GM18517 (cell line): ENCODE data around the gene ALOX15.
"Not testable (repeated sequence)": the region's sequence is repeated elsewhere in the genome, so short reads cannot be mapped to it uniquely, and the experiment has no call there.

Source experiments
- ATAC-seq: cut with Tn5 transposase; IDR thresholded peaks from one replicate; pipeline ENCODE4 v1.9.1; 2021; ENCODE audit warnings: mild to moderate bottlenecking, moderate library complexity; ENCODE audit not compliant: unreplicated experiment

ALOX15 gene

DNA sequence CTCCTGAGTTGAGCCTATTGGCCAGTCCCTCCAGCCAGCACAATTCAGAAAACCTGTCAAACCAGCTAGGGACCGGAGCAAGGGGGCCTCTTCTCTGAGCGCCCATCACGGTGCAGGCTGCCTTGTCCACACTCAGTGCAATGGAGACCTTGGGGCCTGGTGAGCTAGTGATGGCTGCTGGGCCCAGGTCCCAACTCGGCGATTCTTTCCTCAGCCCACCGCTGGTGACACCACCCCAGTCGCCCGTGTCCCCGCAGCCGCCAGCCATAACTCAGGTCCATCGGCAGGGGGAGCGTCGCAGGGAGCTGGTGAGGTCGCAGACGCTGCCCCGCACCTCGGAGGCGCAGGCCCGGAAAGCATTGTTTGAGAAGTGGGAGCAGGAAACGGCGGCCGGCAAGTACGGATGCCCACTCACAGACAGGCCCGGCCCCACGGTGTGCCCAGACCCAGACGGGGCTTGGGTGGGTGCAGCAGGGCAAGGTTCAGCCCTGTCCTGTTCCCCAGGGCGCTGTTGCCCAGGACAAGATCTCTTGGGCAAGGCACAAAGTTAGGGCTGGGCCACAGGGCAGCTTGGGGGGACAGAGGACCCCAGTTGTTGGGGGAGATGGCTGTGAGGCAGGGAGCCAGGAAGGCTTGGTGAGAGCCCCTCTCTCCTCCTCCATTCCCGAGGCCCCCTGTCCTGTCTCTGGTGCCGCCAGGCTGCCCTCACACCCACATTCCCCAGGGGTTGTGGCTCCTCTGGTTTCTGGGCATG, 46.4 kb downstream of the ALOX15 start:
- no peak for ATAC-seq

DNA sequence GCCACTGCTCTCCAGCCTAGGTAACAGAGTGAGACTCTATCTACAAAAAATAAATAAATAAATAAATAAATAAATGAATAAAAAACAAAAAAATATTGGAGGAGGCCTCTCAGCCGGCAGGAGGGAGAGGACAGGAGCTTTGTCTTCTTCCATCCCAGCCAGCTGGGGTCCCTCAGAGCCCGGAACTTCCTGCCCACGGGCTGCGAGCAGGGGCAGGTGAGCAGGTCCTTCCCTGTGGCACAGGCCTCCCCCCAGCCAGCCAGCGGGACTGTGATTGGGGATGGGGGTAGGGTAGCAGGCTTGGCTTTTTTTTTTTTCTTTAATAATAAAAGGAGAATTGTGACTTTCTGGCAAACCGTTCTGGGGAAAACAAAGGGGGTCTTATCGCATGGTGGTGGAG, 47.1 kb downstream of the ALOX15 start:
- ATAC-seq = no peak

DNA sequence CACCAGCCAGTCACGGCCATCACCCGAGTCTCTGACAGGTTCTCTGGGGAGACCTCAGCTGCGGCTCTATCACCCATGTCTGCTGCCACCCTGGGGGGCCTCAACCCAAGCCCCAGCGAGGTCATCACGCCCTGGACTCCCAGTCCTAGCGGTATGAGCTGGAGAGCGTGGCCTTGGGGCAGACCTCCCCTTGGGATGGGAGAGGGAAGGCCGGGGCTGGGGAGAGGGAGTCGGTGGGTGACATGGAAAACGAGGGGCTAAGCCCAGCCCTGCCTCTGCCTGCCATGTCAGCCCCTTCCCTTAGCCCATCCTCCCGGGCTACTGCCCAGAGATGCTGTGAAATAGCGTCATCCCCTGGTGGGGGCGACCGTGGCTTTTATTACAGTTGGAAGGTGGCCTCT, 48.5 kb downstream of the ALOX15 start:
- ATAC-seq = no peak

DNA sequence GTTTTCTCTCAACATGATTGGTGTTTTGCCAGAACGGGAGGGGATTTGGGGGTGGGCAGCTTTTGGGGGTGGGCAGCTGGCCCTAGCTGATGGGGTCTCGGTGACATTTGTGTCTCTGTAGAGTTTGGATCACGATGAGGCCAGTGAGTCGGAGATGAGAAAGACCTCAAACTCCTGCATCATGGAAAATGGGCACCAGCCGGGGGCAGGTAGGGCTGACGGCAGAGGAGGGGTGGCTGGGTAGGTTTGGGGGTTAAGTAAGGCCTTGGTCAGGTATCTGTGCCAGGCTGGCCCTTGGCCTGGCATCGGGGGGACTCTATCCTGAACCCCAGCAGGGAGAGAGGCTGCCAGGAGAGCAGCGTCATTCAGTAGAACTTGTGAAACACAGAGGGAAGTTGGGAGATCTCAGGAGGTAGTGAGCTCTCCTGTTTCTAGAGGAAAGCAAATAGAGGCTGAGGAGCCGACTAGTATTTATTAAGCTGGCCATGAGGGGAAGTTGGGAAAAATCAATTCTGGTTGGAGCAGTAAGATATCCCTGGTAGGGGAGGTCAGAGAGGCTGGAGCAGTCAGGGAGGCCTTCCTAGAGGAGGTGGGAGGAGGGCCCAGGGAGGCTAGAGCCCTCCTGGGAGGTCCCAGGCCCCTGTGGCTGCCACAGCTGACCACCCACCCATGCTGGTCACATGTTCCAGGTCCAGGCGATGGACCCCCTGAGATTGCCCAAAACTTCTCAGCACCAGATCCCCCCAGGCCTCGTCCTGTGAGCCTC, 49.1 kb downstream of the ALOX15 start:
- ATAC-seq = no peak

DNA sequence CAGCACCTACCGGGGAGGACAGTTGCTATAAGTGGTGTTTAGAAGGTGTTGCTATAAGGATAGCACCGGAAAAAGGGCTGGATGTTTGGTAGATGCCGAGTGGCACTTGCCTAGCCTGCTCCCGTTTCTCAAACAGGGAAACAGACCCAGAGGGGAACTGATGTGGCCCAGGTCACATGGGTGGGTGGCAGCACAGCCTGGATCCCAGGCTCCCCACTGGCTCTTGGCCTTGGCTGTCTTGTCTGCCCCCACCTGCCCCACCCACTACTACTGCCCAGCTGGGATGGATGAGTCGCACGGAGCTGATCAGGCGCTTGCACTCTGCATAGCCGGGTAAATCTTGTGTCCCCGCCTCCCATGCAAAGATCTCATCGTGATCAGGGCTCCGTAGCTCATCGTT, 49.9 kb downstream of the ALOX15 start:
- ATAC-seq = no peak

DNA sequence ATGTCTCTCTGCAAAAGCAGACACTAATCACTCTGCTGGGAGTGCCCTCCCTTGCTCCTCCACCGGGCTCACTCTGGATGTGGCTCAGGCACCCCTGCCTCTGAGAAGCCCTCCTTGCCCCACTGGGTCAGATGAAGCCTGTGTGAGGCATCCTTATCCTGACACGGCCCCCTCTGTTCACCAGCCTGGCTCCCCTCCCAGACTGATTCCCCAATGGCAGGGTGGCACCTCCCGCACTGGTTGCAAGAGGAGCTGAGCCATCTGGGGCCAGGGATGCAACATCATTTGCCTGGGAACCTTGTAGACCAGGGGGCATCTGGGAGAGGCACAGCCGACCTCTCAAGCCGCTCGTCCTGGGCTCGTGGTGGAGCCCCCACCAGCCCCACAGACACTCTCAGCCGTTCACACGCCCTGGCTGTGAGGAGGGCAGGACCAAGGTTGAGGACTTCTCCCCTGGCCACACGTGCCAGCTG, 50.5 kb downstream of the ALOX15 start:
- no peak for ATAC-seq

DNA sequence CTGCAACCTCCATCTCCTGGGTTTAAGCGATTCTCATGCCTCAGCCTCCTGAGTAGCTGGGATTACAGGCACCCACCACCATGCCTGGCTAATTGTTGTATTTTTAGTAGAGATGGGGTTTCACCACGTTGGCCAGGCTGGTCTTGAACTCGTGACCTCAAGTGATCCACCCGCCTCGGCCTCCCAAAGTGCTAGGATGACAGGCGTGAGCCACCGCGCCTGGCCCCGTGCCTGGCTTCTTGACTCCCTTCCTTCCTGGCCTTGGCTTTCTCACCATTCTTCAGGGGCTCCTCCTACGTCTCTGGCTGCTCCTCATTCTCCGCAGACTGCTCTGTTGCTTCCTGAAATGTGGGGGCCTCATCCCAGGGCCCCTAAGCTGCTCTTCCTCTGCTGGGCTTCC, 51.4 kb downstream of the ALOX15 start:
- not testable (repeated sequence) for ATAC-seq

DNA sequence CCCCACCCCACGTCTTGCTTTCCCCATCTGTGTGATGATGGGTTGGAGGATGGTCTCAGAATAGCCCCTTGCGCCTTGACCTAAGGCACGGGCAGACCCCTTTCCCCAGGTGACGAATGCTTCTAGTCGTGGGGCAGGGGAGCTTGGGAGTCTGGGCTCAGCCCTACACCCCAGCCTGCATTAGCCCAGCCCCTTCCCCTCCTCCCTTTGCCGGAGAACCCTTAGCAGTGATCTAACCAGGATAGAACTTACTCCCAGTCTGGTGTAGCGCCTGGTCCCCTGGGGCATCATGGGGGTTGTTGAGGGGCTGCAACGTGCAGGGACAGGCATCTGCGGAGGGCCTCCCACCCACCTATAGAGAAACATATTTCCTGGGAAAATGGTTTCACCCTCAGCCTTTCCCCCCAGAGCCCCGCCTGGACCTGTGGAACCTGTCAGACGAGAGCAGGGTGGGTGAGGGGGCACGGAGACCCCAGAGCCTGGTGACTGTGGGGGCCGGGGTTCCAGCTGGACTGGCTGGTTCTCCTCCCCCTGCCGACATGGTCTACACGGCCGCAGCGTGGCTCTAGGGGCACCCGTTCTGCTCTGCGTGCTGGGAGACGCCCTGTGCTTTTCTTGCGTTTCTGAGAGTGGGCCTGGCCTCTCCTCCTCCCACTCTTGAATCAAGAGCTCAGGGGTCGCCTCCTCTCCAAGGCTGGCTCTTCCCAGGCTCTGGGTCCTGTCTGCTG, 52.4 kb downstream of the ALOX15 start:
- ATAC-seq = no peak

DNA sequence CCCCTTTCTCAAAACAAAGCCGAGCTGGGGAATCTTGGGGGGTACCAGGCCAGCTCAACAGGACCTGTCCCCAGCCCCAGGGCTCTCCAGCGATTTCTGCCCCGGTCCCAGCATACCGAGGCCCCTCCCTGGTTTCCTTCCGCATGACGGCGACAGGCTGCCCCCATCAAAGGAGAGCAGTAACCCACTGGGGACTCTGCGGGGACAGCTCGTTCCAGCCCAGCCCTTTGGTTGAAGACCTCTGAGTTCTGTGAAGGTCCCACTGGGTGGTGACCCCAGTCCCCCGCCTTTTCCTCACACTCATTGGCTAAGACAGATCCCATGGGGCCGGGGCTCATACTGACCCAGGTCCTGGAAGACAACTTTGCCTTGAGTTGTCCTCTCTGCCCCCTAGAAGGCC, 53.1 kb downstream of the ALOX15 start:
- no peak for ATAC-seq

DNA sequence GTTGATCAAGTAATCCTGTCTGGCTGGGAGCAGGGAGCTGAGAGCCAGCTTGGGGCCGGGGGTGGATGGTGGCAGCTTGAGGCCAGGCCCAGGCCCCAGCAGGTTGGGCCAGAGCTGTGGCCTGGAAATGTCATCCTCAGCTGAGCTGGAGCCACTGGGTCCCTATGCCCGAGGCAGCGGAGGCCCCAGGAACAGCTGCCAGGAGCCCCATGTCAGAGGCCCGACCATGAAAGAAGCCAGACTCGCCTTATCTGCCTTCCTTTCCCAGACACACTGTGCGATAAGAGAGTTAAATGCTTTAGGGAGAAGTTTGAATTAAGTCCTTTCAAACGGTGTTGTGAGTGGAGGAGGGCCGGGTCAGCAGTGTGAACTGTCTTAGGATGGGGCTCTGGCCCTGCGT, 53.7 kb downstream of the ALOX15 start:
- no peak for ATAC-seq

DNA sequence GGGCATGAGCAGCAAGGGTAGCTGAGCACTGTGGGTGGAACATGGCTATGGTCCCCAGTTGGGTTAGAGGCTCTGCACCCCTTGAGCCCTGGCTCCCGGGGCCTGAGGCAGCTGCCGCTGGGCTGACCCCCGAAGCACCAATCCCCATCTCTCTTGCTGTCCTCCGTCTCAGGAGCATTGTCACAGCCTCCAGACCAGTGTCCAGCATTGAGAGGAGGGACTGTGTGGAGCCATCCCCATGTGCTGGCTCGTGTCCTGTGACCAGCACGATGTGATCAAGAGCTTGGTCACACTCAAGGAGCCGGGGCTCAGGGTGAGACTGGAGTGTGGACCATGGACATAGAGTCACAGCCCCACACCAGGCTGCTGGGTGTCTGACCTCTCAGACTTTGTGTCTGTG, 54.3 kb downstream of the ALOX15 start:
- ATAC-seq = no peak

DNA sequence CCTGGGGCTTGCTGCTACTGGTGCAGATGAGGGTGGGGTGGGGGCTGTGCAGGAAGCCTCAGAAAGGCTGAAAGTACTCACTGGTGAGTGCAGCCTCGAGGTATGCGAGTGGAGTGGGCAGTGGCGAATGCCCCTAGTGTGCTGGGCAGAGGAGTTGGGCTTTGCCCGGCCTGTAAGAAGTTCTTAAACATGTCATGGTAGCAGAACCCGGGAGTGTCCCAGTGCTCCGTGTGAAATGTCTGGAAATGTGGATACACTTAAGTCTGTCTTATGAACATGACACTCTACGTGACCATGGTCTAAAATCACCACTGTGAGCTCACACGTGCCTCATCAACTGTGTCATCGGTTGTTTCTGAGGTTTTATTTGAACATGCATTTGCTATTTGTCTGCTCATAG, 55.4 kb downstream of the ALOX15 start:
- ATAC-seq = no peak

DNA sequence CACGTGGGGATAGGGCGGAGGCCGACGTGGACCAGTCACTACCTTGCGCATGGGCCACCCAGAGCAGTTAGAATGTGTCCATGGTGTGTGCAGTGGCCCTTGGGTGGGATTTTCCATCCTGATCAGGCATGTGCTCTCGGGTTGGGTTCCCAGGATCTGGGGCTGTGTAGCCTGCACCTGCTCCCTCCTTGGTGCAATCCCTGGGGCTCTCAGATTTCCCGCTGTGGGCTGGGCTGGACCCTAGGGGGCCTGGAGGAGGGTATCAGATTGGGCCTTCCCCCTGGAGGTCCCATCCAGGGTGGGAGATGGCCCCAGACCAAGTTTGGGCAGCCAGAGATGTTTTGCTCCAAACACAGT, 55.9 kb downstream of the ALOX15 start:
- ATAC-seq = no peak

DNA sequence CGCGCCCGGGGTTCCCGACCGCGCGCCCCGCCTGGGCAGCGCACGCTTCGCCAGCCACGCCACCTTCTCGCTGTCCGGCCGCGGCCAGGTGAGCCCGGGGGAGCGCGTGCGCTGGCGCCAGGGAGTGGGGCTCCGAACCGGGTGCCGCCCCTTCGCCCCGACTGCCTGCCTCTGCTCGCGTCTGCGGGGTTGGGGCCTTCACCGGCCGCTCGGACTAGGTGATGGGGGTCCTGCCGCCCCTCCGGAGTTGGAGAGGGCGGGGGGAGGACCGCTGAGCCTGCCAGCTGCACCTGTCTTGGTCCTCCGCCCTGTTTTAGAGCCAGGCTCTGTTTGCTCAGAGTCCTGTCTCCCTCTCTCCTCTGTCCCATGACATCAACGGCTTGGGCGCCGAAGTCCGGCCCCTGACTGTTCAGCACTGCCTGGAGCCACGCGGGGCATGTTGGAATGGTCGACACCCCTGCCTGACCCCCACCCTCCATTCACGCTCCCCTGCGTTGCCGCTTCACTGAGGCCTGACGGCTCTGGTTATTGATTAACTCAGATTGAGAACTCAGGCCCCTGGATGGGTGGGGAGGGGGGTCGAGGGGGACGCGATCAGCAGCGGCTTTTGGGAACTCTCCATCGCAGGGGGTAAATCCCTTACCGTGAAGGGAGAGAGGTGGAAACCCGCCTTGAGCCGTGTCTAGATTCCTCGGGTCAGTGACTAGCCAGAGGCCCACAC, 56.4 kb downstream of the ALOX15 start:
- ATAC-seq = no peak

DNA sequence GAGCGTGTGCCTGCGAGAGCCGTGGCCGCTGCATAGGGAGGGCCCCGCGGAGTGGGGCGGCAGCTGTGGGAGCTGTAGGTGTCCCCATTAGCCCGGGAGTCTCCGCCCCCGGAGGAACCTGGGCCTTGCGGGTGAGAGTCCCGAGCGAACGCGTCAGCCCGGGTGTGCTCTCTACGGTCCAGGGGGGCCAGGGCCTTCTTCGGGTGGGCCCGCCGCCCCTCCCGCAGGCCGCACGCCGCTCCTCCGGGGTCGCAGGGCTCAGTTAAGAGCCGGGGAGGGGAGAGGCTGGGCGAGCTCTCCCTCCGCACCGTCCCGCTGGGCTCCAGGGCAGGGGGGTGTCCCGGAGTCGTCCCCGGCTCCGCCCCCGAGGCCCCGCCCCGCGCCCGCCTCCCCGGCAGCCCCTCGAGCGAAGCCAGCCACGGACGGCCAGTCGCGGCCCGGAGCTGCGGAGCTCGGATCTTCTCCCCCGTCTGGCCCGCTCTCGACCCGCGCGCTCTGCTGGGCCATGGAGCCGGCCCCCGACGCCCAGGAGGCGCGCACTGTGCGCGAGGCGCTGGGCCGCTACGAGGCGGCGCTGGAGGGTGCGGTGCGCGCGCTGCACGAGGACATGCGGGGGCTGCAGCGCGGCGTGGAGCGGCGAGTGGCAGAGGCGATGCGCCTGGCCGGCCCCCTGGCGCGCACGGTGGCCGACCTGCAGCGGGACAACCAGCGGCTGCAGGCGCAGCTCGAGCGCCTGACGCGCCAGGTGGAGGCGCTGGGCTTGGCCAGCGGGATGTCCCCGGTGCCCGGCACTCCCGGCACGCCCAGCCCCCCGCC, 57.2 kb downstream of the ALOX15 start, which contains the start of gene SMTNL2:
Gene SMTNL2, plus strand, starts transcription at position 429 of the 816 bp plus-strand sequence. Its CDS starts 77 bp downstream, at position 506.
- ATAC-seq = no peak

DNA sequence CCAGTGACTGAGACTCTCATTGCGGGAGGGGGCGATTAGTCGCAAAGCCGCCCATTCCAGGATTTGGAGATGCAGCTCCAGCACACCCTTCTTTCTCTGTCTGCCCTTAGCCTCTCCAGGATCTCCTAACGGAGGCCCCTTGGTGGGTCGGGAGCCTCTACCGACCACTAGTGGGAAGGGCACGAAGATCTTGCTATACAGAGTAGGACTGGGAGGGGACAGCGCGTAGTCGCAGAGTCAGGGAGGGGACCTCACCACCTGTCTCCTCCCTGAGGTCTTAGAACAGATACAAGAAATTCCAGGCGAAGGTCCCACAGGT, 57.7 kb downstream of the ALOX15 start:
- no peak for ATAC-seq

DNA sequence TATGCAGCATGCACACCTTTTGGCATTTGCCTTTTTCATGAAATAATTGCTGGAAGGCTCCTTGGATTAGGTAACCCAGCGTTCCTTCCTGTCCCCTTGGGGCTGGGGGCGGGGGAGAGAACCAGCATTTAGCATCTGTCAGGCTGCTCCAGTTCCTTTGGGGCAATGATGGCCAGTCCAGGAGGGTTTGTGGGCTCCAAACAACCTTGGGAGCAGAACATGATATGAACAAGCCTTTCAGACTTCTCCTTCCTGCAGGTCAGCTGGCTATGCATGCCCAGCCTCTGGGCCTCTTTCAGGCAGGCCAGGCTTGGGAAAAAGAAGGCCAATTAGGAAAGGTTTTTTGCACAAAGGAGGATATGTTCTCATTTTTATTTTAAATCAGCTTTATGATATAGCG, 58.3 kb downstream of the ALOX15 start:
- no peak for ATAC-seq

DNA sequence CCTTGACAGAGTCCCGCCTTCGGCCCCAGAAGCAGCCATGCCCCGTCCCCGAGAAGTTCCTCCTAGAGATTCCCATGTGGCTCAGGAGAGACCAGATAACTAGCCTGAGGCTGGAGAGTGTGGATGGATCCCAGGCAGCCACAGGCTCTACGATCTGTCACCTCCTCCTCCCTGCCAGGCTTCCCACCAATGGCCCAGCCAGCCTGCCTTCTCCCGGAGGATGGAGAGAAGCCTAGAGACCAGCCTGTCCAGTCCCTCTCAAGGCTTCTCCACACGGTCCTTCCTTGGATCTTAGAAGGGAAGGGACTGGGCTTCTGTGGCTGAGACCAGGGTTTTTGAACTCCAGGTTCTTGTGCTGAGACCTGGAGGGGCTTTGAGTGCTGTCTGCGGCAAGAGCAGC, 58.8 kb downstream of the ALOX15 start:
- ATAC-seq = no peak

DNA sequence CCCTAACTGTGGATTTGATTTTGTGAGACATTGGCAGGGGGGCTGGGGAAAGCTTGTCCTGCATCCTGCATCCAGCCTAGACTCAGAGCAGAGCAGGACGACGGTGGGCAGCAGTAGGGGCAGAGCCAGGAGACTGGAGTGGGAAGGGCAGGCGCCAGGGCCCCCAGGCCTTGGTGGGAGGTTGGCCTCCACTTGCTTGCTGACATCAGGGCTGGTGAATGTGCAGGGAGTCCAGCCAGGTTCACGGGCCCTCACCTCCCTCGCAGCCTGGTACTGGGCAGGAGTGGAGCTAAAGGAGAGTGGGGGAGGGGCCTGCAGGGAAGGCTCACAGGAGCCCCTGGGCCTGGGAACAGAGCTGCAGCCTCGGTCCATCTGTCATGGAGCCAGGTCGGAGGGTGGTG, 59.4 kb downstream of the ALOX15 start:
- ATAC-seq = no peak
